NCI-H146 treated with DMSO at 0.1 percent for 48 hours (cell line): Measurements from ENCODE around the gene ZNF3.

ENCODE experiments used
- DNase-seq: peaks from one replicate; lab custom pipeline; 2025; ENCODE audit not compliant: unreplicated experiment; lab: John Stamatoyannopoulos, UW

ZNF3 gene

GRCh38 chr7:100057006-100057405, 24.5 kb downstream of the ZNF3 start:
- DNase-seq: no peak

- peak; percentile 34 for DNase-seq
These were observed 28.3 kb downstream of the ZNF3 start for GRCh38 chr7:100053215-100053614.

- DNase-seq: no peak
These were observed 29.9 kb downstream of the ZNF3 start for GRCh38 chr7:100051611-100052010.

GRCh38 chr7:100049441-100050291, 31.9 kb downstream of the ZNF3 start, which contains the start of gene ZSCAN21:
ZSCAN21 (plus strand) TSS chr7:100049774; CDS start chr7:100057007, 7,233 bp downstream.
- DNase-seq: peak; percentile 63

- DNase-seq: peak; percentile 3
These were observed 32.8 kb downstream of the ZNF3 start for GRCh38 chr7:100048680-100049079.

GRCh38 chr7:100044718-100045117, 36.8 kb downstream of the ZNF3 start:
- DNase-seq: no peak

GRCh38 chr7:100040575-100040974, 40.9 kb downstream of the ZNF3 start:
- no peak for DNase-seq

- DNase-seq: no peak
These were observed 43.2 kb downstream of the ZNF3 start for GRCh38 chr7:100038326-100038725.

- no peak for DNase-seq
These were observed 45.6 kb downstream of the ZNF3 start for GRCh38 chr7:100035876-100036275.

- no peak for DNase-seq
These were observed 46.5 kb downstream of the ZNF3 start for GRCh38 chr7:100034871-100035510.

- no peak for DNase-seq
These were observed 48.0 kb downstream of the ZNF3 start for GRCh38 chr7:100033526-100033925.

GRCh38 chr7:100029596-100029995, 51.9 kb downstream of the ZNF3 start:
- DNase-seq: no peak

GRCh38 chr7:100027197-100027596, 54.3 kb downstream of the ZNF3 start:
- DNase-seq: no peak

GRCh38 chr7:100024020-100024619, 57.4 kb downstream of the ZNF3 start:
- no peak for DNase-seq

GRCh38 chr7:100023526-100023925, 58.0 kb downstream of the ZNF3 start:
- DNase-seq: no peak

- no peak for DNase-seq
These were observed 58.9 kb downstream of the ZNF3 start for GRCh38 chr7:100022621-100023020.

GRCh38 chr7:100021297-100021696, 60.2 kb downstream of the ZNF3 start:
- DNase-seq: no peak
